Pancreas (tissue), 10 donors: Measurements from ENCODE around the gene HJV. TPM values are rescaled to one million over a fixed set of nuclear protein-coding genes. Genes with fewer than 3 reads are reported as not detected.

Experiments used
- ATAC-seq, 4 donors: fragments of 200-7000 bp; cut with Tn5 transposase; one replicate each; pipeline versions ENCODE4 v1.8.0 to v1.9.1; 2020; ENCODE audit warnings: mild to moderate bottlenecking in 4 of 4, moderate library complexity in 4 of 4
- DNase-seq, 6 donors: peaks; one replicate each; pipeline ENCODE4 v3.0.0-alpha.2; 2020
- FAIRE-seq: peaks from 2 replicates; lab custom pipeline; 2012; peaks lifted over from hg19 to GRCh38; lab: Jason Lieb, UNC
- H3K27ac ChIP-seq, 4 donors: fragments of 200-600 bp; sonication (generic); 1 replicate in 3 of 4; 2 replicates in 1 of 4; pipeline versions ENCODE4 v1.5.0 to v1.8.0; 2020
- H3K27me3 ChIP-seq, 4 donors: fragments of 200-600 bp; one replicate each; pipeline ENCODE4 v1.8.0; 2021
- H3K36me3 ChIP-seq, 3 donors: fragments of 200-600 bp; sonication (generic) in 1 of 3; one replicate each; pipeline versions ENCODE4 v1.5.0 to v1.8.0; 2020 to 2021
- H3K4me1 ChIP-seq, 3 donors: fragments of 200-600 bp; one replicate each; pipeline ENCODE4 v1.8.0; 2021
- H3K4me3 ChIP-seq, 4 donors: fragments of 200-600 bp; sonication (generic) in 2 of 4; one replicate each; pipeline versions ENCODE4 v1.5.0 to v1.8.0; 2020 to 2021
- H3K9me3 ChIP-seq, 4 donors: fragments of 200-600 bp; one replicate each; pipeline ENCODE4 v1.8.0; 2021
- WGBS, 2 donors: extraction: QIAGEN DNeasy Blood & Tissue Kit; methylation state at CpG; one replicate each; pipeline ENCODE4 v1.1.7; 2013; 5-methylcytosine and 5-hydroxymethylcytosine counted together
- intact Hi-C, 3 donors: fragments of 100-400 bp; cut with DNase I; formaldehyde crosslinking; loops; one replicate each; pipeline versions ENCODE4 v1.11.1 to v1.14.2; 2022
- polyA plus RNA-seq, 2 donors: library from polyadenylated mRNA; stranded (reverse); fragments of 200-250 nt; gene quantifications; one replicate each; pipeline ENCODE4 v1.2.3, GENCODE V29; 2013
- total RNA-seq, 6 donors: library from RNA; stranded (reverse); fragmentation: NEBNext Ultra II Directional in 4 of 6; extraction: Animal tissue kit (Norgen Biotek cat#: 25700) in 4 of 6; gene quantifications; one replicate each; pipeline versions ENCODE4 v1.2.1 to v1.2.4, GENCODE V29; 2021 to 2023
- TF ChIP-seq, protein P1 (sequence below), 4 donors: fragments of 200-600 bp; sonication (generic) in 3 of 4; IDR thresholded peaks; one replicate each; pipeline versions ENCODE4 v1.5.0 to v1.8.0; 2021; ENCODE audit warnings: antibody characterized with exemption in 4 of 4
- donor health status: healthy with polysubstance abuse.
- donor health status: DM: no; HTN: no; CAD: no; lungs with moderate emphysema.
- donor health status: DM: no; HTN: no; CAD: no.
- donor health status: control.
- donor health status: control.
- donor health status: Bipolar disorder and iron deficiency.
- donor health status: DM: yes; HTN: yes; CAD: no.
- donor health status: DM: no; HTN: no; CAD: no.
- donor health status: DM: no; HTN: no; CAD: no.
- donor health status: DM: yes; HTN: yes; CAD: no.

The HJV gene
- total and polyA plus RNA-seq, 8 donors = 0.07 TPM; not detected in 7

DNA sequence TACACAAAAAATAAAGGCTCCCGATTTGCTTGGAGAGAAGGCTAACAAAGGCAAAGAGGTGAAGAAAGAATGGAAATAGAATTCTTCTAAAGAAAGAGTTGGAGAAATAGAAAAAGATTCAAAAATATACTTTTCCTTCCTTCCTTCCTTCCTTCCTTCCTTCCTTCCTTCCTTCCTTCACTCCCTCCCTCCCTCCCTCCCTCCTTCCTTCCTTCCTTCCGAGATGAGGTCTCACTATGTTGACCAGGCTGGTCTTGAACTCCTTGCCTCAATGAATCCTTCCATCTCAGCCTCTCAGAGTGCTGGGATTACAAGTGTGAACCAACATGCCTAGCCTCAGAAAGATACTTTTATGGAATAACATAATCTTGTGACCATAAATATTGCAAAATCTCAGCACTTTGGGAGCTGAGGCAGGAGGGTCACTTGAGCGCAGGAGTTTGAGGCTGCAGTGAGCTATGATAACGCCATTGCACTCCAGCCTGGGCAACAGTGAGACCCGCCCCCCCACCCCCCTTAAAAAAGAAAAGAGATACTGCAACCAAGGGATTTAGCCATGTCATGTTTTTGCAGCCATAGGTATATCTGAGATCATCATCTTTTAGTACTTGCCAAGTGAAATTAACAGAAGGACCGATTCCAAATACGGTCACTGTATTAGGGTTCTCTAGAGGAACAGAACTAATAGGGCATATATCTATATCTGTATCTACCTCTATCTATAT is 1.0 kb upstream of the HJV start:
- Histone ChIP-seq H3K27ac (no peak overlapping the region), H3K4me3 (no peak overlapping the region), H3K4me1 (no peaks in the 10 kb centered on the region), H3K27me3 (no peaks in the 10 kb centered on the region), H3K9me3 (no peaks in the 10 kb centered on the region), H3K36me3 (no peaks in the 10 kb centered on the region)
- DNase-seq (no peak), FAIRE-seq (no peak), ATAC-seq (no peak)
- TF ChIP-seq, protein P1, sequence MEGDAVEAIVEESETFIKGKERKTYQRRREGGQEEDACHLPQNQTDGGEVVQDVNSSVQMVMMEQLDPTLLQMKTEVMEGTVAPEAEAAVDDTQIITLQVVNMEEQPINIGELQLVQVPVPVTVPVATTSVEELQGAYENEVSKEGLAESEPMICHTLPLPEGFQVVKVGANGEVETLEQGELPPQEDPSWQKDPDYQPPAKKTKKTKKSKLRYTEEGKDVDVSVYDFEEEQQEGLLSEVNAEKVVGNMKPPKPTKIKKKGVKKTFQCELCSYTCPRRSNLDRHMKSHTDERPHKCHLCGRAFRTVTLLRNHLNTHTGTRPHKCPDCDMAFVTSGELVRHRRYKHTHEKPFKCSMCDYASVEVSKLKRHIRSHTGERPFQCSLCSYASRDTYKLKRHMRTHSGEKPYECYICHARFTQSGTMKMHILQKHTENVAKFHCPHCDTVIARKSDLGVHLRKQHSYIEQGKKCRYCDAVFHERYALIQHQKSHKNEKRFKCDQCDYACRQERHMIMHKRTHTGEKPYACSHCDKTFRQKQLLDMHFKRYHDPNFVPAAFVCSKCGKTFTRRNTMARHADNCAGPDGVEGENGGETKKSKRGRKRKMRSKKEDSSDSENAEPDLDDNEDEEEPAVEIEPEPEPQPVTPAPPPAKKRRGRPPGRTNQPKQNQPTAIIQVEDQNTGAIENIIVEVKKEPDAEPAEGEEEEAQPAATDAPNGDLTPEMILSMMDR (IDR thresholded peaks at IDR 0.05) = no peak
- intact Hi-C loops = no loop called here
- WGBS, 2 donors = 74 to 77% methylated on average over 7 of the region's 7 CpGs

DNA sequence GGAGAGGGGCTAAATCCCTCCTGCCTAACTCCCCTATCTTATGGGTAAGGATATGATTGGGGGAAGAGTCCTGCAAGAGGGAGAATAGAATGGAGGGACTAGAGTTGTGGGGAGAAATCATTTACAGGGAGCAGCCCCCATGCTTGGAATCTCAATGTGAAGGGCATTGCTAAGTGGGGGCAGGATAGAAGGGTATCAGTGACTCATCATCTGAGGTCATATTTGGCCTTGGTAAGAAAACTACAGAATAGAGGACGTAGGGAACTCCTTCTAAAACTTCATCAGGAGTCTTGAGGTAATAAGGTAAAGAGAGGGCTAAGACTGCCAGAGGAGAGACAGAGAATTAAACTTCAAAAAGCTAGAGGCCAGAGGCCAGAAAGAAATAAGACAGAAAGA is 487 bp downstream of the HJV start:
- TF ChIP-seq, protein P1 (IDR thresholded peaks at IDR 0.05) = no peak
- Histone ChIP-seq H3K36me3 (no peaks in the 10 kb centered on the region), H3K4me1 (no peaks in the 10 kb centered on the region), H3K9me3 (no peaks in the 10 kb centered on the region), H3K27me3 (no peaks in the 10 kb centered on the region), H3K27ac (no peak overlapping the region), H3K4me3 (no peak overlapping the region)
- ATAC-seq = no peak
- FAIRE-seq = no peak
- WGBS, 2 donors = 67 to 69% methylated on average over 1 of the region's 1 CpG
- intact Hi-C loops = no loop called here
- DNase-seq = no peak

DNA sequence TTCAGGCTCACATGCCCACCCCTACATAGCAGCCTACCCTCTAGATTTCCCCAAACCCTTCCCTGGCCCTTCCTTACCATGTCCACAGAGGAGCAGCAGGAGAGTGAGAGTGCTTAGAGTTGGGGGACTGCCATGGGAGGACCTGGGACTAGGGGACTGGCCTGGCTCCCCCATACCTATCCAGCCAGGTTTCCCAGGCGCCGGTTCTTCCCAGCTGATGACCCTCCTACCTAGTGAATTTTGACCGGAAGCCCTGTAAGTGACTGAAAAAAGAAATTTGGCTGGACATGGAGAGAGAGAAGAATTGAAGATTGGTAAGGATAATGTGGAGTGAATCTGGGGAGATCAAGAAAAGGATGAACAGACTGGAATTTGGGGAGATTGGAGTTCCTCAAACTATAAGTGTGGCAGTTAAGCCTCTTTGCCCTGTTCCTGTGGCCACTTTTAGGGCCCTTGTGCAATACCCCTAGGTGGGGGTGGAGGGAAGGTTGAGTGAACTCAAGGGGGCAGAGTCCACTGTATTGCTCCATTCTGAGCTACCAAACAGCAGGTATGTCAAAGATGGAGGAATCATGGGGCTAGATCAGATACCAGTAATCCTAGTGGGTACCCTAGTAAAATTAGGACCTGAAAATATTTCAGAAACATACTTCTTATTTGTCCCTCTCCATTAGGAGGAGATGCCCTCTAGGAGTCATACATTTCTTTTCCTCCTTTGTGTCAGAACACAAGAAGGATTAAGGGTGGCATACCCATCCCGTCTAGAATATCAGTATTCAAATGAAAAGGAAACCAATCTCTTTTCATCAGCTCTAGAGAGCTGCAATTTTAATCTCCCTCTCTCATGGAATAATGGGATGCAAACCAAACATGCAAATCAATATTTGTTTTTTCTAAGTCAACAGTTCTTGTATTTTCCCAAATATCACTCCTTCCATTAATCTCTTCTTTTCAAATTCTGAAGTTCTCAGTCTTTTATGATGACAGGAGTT is 1.2 kb downstream of the HJV start:
- 81 to 87% methylated on average over 4 of the region's 4 CpGs for WGBS, 2 donors
- DNase-seq (no peak), FAIRE-seq (no peak)

DNA sequence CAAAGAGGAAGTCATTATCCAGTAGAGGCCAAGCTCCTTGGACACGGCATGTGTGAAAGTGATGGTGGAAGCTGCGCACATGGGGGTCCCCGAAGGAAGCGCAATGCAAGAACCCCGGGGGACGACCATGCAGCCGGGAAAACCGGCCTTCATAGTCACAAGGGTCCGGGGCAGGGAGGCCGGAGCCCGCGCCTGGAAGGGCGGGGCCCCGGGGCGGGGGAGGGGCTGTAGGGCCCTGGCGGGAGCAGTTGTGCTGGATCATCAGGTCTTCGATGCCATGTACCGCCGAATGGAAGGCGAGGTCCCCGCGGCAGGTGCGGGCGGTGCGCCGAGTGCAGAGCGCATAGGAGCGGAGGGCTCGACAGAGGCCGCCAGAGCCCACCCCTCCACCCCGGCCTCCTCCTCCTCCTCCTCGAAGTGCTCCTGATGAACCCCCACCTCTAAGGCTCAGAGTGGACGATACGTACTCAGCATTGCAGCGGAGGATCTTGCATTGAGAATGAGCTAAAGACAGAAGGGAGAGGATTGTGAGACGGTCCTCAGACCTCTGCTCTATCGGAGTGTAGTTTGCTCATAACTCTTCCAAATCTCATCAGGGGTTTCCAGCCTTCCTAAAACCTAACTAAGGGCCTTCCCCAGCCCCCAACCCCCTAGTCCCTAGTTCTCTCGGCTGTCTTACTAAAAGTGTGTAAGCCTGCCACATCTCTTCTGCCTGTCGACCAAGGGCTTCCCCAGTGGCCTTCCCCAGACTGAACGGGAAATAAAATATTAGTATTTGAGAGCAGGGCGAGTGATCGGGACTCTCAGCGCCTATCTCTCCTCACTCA is 2.1 kb downstream of the HJV start:
- ATAC-seq (peak; percentile 34 to 65 (median 42)), FAIRE-seq (no peak), DNase-seq (no peak)
- Histone ChIP-seq H3K27ac (no peak overlapping the region), H3K27me3 (no peaks in the 10 kb centered on the region), H3K4me1 (no peaks in the 10 kb centered on the region), H3K36me3 (no peaks in the 10 kb centered on the region), H3K9me3 (no peaks in the 10 kb centered on the region), H3K4me3 (peak overlapping the region in 1 of 4 donors; percentile 27)
- 21 to 27% methylated on average over 32 to 43 of the region's 43 CpGs for WGBS, 2 donors
- TF ChIP-seq, protein P1 (IDR thresholded peaks at IDR 0.05) = no peak
- intact Hi-C loops = loop anchor here in 1 of 3 donors (10.0 kb wide), 1 partner anchor 125 kb away; no protein-coding TSS in a partner anchor

More for the DNA sequence above, 1.2 kb downstream of the HJV start:
- Histone ChIP-seq H3K9me3 (no peaks in the 10 kb centered on the region), H3K27ac (no peak overlapping the region), H3K27me3 (no peaks in the 10 kb centered on the region), H3K36me3 (no peaks in the 10 kb centered on the region), H3K4me3 (no peak overlapping the region), H3K4me1 (no peaks in the 10 kb centered on the region)
- ATAC-seq = peak in 2 of 4 donors; percentile 44 to 48
- TF ChIP-seq, protein P1 (IDR thresholded peaks at IDR 0.05) = no peak
- intact Hi-C loops = no loop called here
